Testis (tissue), 2 donors: ENCODE measurements around the gene MACROD2.

Experiments
- CTCF ChIP-seq, 3 experiments: fragments of 450-650 bp in 2 of 3; fragments of 200-600 bp in 1 of 3; sonication (generic) in 1 of 3; IDR thresholded peaks; one replicate each; pipeline ENCODE4 v1.5.1; 2016 to 2019; ENCODE audit warnings: antibody characterized with exemption in 3 of 3, mild to moderate bottlenecking in 2 of 3, moderate library complexity in 1 of 3
- POLR2A ChIP-seq: fragments of 450-650 bp; IDR thresholded peaks from one replicate; pipeline ENCODE4 v1.6.1; 2017; ENCODE audit warnings: antibody characterized with exemption, mild to moderate bottlenecking, moderate library complexity

GRCh38 chr20:14223806-14224205 is 228.5 kb downstream of the MACROD2 start:
- no peak for TF ChIP-seq CTCF (IDR thresholded peaks at IDR 0.05)
- no peak for TF ChIP-seq POLR2A
